GM21717 (cell line): ENCODE data around the gene PTCRA.

Source experiments
- ATAC-seq: cut with Tn5 transposase; IDR thresholded peaks from one replicate; pipeline ENCODE4 v1.9.1; 2021; ENCODE audit warnings: mild to moderate bottlenecking, moderate library complexity; ENCODE audit not compliant: unreplicated experiment

Gene PTCRA

GRCh38 chr6:42969431-42969830 is 53.6 kb downstream of the PTCRA start:
- ATAC-seq, result no peak

- ATAC-seq, result no peak
These were observed 54.1 kb downstream of the PTCRA start for GRCh38 chr6:42969934-42970333.

GRCh38 chr6:42970871-42971612 is 55.2 kb downstream of the PTCRA start:
- no peak for ATAC-seq

- no peak for ATAC-seq
These were observed 56.0 kb downstream of the PTCRA start for GRCh38 chr6:42971746-42972327.

GRCh38 chr6:42973926-42974325 is 58.1 kb downstream of the PTCRA start:
- no peak for ATAC-seq

GRCh38 chr6:42974919-42975505 is 59.2 kb downstream of the PTCRA start:
- ATAC-seq, result no peak
